ENCODE measurements around the gene TSPO2. TPM values are rescaled to one million over a fixed set of nuclear protein-coding genes. Genes with fewer than 3 reads are reported as not detected.
A peak's percentile ranks its signal among the peaks of the same experiment; 100 is the strongest.

TSPO2 gene
- total and polyA plus RNA-seq, 2 of the 13 experiments (the other 11 are each of a cell fraction or from before 2014, with no cell fraction given), result 0.55 TPM; not detected in 1

- no peaks in the 10 kb centered on the region for H3K79me2 ChIP-seq (ENCODE audit: insufficient read depth, low read length)
- FAIRE-seq (no peak), DNase-seq (ENCODE audit: low spot score) (no peak), ATAC-seq (no peak)
- no peaks in the 10 kb centered on the region for H3K9me3 ChIP-seq (ENCODE audit: low read length)
- ChIA-PET CTCF (ENCODE audit: low intra/inter-chr PET ratio, low total read pairs) (interaction anchor here (3.3 kb wide), 1 partner anchor 27 kb away, joined by 25 read pairs; no protein-coding TSS in a partner anchor), POLR2A (no interaction called here)
- in situ Hi-C loops (cut with HindIII; ENCODE audit: extremely low pct_ligation_motif_present, low pct_unique_long_range_greater_than_20kb) (loop anchor here (25.0 kb wide), 1 partner anchor 701 kb away; no protein-coding TSS in a partner anchor), intact Hi-C loops (cut with micrococcal nuclease; ENCODE audit: unreplicated experiment) (no loop called here)
- no peaks in the 10 kb centered on the region for H4K20me1 ChIP-seq (ENCODE audit: insufficient read depth, low read length)
- H3K4me1 ChIP-seq (ENCODE audit: insufficient read depth, low read length), result peaks cover 78% of the 10 kb centered on the region
- H3K4me3 ChIP-seq (replicated peaks in 1 of 3; ENCODE audit: insufficient read depth in 1 of 3, low read depth in 2 of 3, low read length in 3 of 3), result no peak overlapping the region; a peak in 1 of 6 replicates
- no TSS peak for BruUV-seq (replicated peaks)
- WGBS (ENCODE audit: low lambda C conversion rate), result 92% methylated on average over 2 of the region's 3 CpGs
- H2AFZ ChIP-seq (ENCODE audit: low read length), result no peak overlapping the region
- H3K9ac ChIP-seq (ENCODE audit: insufficient read depth, low read depth, low read length), result no peak overlapping the region
- H3K36me3 ChIP-seq (replicated peaks in 1 of 2; ENCODE audit: control insufficient read depth in 1 of 2, insufficient read depth in 2 of 2, low read length in 2 of 2), result peaks cover 0 to 1% of the 10 kb centered on the region in 2 experiments; a peak in 1 of 5 replicates
- H3K27ac ChIP-seq (ENCODE audit: extremely low read length, insufficient read depth, low read length), result no peak overlapping the region
- TF ChIP-seq SOX13 (IDR thresholded peaks at IDR 0.05), result no peak
- TF ChIP-seq SOX13 (CRISPR knock-in tag; conservative IDR thresholded peaks at IDR 0.05 in 1 of 2, IDR thresholded peaks at IDR 0.05 in 1 of 2), result 0 out of 4 replicates have a peak, but pooled peaks of 1 of the 2 experiments have one; percentile 8
- TF ChIP-seq, protein P1, sequence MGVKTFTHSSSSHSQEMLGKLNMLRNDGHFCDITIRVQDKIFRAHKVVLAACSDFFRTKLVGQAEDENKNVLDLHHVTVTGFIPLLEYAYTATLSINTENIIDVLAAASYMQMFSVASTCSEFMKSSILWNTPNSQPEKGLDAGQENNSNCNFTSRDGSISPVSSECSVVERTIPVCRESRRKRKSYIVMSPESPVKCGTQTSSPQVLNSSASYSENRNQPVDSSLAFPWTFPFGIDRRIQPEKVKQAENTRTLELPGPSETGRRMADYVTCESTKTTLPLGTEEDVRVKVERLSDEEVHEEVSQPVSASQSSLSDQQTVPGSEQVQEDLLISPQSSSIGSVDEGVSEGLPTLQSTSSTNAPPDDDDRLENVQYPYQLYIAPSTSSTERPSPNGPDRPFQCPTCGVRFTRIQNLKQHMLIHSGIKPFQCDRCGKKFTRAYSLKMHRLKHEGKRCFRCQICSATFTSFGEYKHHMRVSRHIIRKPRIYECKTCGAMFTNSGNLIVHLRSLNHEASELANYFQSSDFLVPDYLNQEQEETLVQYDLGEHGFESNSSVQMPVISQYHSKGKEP (CRISPR knock-in tag; IDR thresholded peaks at IDR 0.05), result no peak
- TF ChIP-seq TBP (CRISPR knock-in tag; IDR thresholded peaks at IDR 0.05), result no peak
- peak; percentile 48; the same call in 1 of the 2 replicates for TF ChIP-seq HNF4A (CRISPR knock-in tag; IDR thresholded peaks at IDR 0.05)
- 0 out of 2 replicates have a peak, but pooled peaks have one; percentile 34 for TF ChIP-seq PATZ1 (CRISPR knock-in tag; IDR thresholded peaks at IDR 0.05)
- 0 out of 2 replicates have a peak, but pooled peaks have one; percentile 58 for TF ChIP-seq HNRNPL (IDR thresholded peaks at IDR 0.05; ENCODE audit: low read depth, low read length)
- 0 out of 2 replicates have a peak, but pooled peaks have one; percentile 16 for TF ChIP-seq CEBPG (CRISPR knock-in tag; IDR thresholded peaks at IDR 0.05)
- H3K27me3 ChIP-seq (ENCODE audit: control insufficient read depth in 1 of 2, insufficient read depth in 2 of 2, low read length in 2 of 2), result no peaks in the 10 kb centered on the region
- H3K4me2 ChIP-seq (ENCODE audit: low read depth, low read length), result peak overlapping the region; percentile 29; the same call in 1 of the 2 replicates
Measured at GRCh38 chr6:41038205-41038604, 4.1 kb upstream of the TSPO2 start.

Data from HepG2 (cell line).